ENCODE results near the gene ACOX2. TPM values are rescaled to one million over a fixed set of nuclear protein-coding genes. Genes with fewer than 3 reads are reported as not detected.

ACOX2 gene
- total and polyA plus RNA-seq, 2 of the 8 experiments (the other 6 are each of a cell fraction or from before 2014, with no cell fraction given) = 3.2 to 9.2 TPM

DNA sequence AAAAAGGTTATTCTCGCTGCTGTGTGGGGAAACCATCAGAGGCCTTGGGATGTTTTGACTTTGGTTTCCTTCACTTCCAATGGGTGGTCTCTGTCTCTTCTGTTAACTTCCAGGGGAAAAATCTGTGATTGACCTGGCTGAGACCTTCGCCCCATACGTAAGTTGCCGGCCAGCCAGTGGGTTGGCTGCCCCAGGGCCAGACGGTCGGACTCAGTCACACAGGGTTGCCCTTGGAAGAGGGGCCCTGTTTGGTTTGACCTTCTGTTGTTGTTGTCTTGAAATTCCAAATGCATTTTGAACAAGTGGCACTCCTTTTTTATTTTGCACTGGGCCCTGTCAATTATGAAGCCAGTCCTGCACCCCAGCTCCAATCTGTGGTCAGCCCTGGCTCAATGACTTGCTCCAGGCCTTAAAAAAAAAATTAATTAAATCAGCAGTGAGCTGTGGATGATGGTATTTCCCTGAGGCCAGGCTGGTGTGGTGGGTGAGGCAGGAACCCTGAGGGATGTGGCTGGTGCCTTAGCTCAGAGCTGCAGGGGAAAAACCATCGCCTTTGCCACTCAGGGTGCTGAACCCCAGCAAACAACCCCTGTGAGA lies 35.7 kb upstream of the ACOX2 start (continued):
- TF ChIP-seq, protein P1, sequence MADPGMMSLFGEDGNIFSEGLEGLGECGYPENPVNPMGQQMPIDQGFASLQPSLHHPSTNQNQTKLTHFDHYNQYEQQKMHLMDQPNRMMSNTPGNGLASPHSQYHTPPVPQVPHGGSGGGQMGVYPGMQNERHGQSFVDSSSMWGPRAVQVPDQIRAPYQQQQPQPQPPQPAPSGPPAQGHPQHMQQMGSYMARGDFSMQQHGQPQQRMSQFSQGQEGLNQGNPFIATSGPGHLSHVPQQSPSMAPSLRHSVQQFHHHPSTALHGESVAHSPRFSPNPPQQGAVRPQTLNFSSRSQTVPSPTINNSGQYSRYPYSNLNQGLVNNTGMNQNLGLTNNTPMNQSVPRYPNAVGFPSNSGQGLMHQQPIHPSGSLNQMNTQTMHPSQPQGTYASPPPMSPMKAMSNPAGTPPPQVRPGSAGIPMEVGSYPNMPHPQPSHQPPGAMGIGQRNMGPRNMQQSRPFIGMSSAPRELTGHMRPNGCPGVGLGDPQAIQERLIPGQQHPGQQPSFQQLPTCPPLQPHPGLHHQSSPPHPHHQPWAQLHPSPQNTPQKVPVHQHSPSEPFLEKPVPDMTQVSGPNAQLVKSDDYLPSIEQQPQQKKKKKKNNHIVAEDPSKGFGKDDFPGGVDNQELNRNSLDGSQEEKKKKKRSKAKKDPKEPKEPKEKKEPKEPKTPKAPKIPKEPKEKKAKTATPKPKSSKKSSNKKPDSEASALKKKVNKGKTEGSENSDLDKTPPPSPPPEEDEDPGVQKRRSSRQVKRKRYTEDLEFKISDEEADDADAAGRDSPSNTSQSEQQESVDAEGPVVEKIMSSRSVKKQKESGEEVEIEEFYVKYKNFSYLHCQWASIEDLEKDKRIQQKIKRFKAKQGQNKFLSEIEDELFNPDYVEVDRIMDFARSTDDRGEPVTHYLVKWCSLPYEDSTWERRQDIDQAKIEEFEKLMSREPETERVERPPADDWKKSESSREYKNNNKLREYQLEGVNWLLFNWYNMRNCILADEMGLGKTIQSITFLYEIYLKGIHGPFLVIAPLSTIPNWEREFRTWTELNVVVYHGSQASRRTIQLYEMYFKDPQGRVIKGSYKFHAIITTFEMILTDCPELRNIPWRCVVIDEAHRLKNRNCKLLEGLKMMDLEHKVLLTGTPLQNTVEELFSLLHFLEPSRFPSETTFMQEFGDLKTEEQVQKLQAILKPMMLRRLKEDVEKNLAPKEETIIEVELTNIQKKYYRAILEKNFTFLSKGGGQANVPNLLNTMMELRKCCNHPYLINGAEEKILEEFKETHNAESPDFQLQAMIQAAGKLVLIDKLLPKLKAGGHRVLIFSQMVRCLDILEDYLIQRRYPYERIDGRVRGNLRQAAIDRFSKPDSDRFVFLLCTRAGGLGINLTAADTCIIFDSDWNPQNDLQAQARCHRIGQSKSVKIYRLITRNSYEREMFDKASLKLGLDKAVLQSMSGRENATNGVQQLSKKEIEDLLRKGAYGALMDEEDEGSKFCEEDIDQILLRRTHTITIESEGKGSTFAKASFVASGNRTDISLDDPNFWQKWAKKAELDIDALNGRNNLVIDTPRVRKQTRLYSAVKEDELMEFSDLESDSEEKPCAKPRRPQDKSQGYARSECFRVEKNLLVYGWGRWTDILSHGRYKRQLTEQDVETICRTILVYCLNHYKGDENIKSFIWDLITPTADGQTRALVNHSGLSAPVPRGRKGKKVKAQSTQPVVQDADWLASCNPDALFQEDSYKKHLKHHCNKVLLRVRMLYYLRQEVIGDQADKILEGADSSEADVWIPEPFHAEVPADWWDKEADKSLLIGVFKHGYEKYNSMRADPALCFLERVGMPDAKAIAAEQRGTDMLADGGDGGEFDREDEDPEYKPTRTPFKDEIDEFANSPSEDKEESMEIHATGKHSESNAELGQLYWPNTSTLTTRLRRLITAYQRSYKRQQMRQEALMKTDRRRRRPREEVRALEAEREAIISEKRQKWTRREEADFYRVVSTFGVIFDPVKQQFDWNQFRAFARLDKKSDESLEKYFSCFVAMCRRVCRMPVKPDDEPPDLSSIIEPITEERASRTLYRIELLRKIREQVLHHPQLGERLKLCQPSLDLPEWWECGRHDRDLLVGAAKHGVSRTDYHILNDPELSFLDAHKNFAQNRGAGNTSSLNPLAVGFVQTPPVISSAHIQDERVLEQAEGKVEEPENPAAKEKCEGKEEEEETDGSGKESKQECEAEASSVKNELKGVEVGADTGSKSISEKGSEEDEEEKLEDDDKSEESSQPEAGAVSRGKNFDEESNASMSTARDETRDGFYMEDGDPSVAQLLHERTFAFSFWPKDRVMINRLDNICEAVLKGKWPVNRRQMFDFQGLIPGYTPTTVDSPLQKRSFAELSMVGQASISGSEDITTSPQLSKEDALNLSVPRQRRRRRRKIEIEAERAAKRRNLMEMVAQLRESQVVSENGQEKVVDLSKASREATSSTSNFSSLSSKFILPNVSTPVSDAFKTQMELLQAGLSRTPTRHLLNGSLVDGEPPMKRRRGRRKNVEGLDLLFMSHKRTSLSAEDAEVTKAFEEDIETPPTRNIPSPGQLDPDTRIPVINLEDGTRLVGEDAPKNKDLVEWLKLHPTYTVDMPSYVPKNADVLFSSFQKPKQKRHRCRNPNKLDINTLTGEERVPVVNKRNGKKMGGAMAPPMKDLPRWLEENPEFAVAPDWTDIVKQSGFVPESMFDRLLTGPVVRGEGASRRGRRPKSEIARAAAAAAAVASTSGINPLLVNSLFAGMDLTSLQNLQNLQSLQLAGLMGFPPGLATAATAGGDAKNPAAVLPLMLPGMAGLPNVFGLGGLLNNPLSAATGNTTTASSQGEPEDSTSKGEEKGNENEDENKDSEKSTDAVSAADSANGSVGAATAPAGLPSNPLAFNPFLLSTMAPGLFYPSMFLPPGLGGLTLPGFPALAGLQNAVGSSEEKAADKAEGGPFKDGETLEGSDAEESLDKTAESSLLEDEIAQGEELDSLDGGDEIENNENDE (IDR thresholded peaks at IDR 0.05; ENCODE audit: insufficient replicate concordance, low read length) = no peak
- no peak for TF ChIP-seq RBBP5 (IDR thresholded peaks at IDR 0.05; ENCODE audit: borderline replicate concordance, low read depth, low read length)
- TF ChIP-seq SRF (IDR thresholded peaks at IDR 0.05; ENCODE audit: low read depth, low read length) = no peak
- TF ChIP-seq SIX5 (IDR thresholded peaks at IDR 0.05; ENCODE audit: low read depth, low read length) = no peak
- no peak for TF ChIP-seq HDAC6 (IDR thresholded peaks at IDR 0.05; ENCODE audit: low read depth, low read length)
- TF ChIP-seq EP300 (IDR thresholded peaks at IDR 0.05; ENCODE audit: borderline replicate concordance in 1 of 2, low read depth in 2 of 2, low read length in 2 of 2) = no peak
- TF ChIP-seq GABPA (IDR thresholded peaks at IDR 0.05; ENCODE audit: borderline replicate concordance, insufficient read depth, low read length) = no peak

All from H1 (cell line).